ENCODE measurements around the gene ATP6V0E2.

- TF ChIP-seq CTCF (IDR thresholded peaks at IDR 0.05 in 2 of 3, conservative IDR thresholded peaks at IDR 0.05 in 1 of 3; ENCODE audit: borderline replicate concordance in 1 of 3, insufficient read depth in 1 of 3, low read depth in 2 of 3, low read length in 2 of 3) (peak in 2 of 3 experiments; percentile 48 to 55; a peak in 4 of 6 replicates), MAX (IDR thresholded peaks at IDR 0.05) (no peak), EZH2 (IDR thresholded peaks at IDR 0.05) (no peak), POLR2AphosphoS5 (IDR thresholded peaks at IDR 0.05; ENCODE audit: low read depth, low read length) (no peak), SP1 (IDR thresholded peaks at IDR 0.05; ENCODE audit: low read depth) (no peak), POLR2A (IDR thresholded peaks at IDR 0.05; ENCODE audit: borderline replicate concordance, extremely low read depth, insufficient read depth, insufficient read length) (no peak), CEBPB (IDR thresholded peaks at IDR 0.05; ENCODE audit: low read depth) (no peak), EZH2phosphoT487 (IDR thresholded peaks at IDR 0.05; ENCODE audit: borderline replicate concordance) (no peak), ZNF274 (IDR thresholded peaks at IDR 0.05; ENCODE audit: low read depth, low read length) (no peak), CBX3 (IDR thresholded peaks at IDR 0.05; ENCODE audit: low read depth) (no peak), YY1 (IDR thresholded peaks at IDR 0.05; ENCODE audit: extremely low read depth, insufficient replicate concordance, low read depth, low read length) (no peak), REST (IDR thresholded peaks at IDR 0.05; ENCODE audit: low read depth) (no peak), FOSL1 (IDR thresholded peaks at IDR 0.05; ENCODE audit: low read depth) (no peak), ZBTB33 (IDR thresholded peaks at IDR 0.05; ENCODE audit: extremely low read depth, insufficient replicate concordance, low read length) (no peak)
Observed at GRCh38 chr7:149860821-149861727, 12.7 kb upstream of the ATP6V0E2 start.
